HAP-1 (cell line): ENCODE data around the gene FHIT.

Source experiments
- DNase-seq, 2 experiments: peaks; one replicate each; pipeline ENCODE4 v3.0.0-alpha.2; 2016 to 2020; ENCODE audit warnings: low spot score in 2 of 2
- H3K27me3 ChIP-seq: fragments of 250-450 bp; sonication (Bioruptor Pico); 2 replicates; pipeline ENCODE4 v1.5.1; 2020; ENCODE audit warnings: low read depth, mild to moderate bottlenecking, moderate library complexity
- H3K36me3 ChIP-seq: fragments of 250-450 bp; sonication (Bioruptor Pico); replicated peaks from 2 replicates; pipeline ENCODE4 v1.5.1; 2020; ENCODE audit warnings: mild to moderate bottlenecking
- H3K4me1 ChIP-seq: fragments of 250-450 bp; sonication (Bioruptor Pico); 2 replicates; pipeline ENCODE4 v1.5.1; 2020; ENCODE audit warnings: mild to moderate bottlenecking
- H3K4me3 ChIP-seq: fragments of 250-450 bp; sonication (Bioruptor Pico); 2 replicates; pipeline ENCODE4 v1.5.1; 2020; ENCODE audit warnings: mild to moderate bottlenecking, moderate library complexity
- H3K9me3 ChIP-seq: fragments of 250-450 bp; sonication (Bioruptor Pico); 2 replicates; pipeline ENCODE4 v1.5.1; 2020; ENCODE audit warnings: mild to moderate bottlenecking, moderate library complexity
- in situ Hi-C: fragments of 300-500 bp; cut with MboI; formaldehyde crosslinking; loops from 3 replicates; pipeline ENCODE4 v1.14.3; 2020; ENCODE audit warnings: low sequenced_read_pairs, inconsistent platforms, mixed read lengths

Gene FHIT

GRCh38 chr3:60730371-60730770 lies 520.9 kb downstream of the FHIT start:
- no peak for DNase-seq

GRCh38 chr3:60729056-60729455 lies 522.2 kb downstream of the FHIT start:
- H3K27me3 ChIP-seq, result no peaks in the 10 kb centered on the region
- DNase-seq, result no peak
- H3K4me1 ChIP-seq, result no peaks in the 10 kb centered on the region
- H3K4me3 ChIP-seq, result no peak overlapping the region
- H3K36me3 ChIP-seq, result no peaks in the 10 kb centered on the region
- in situ Hi-C loops, result no loop called here
- H3K9me3 ChIP-seq, result no peaks in the 10 kb centered on the region

More at GRCh38 chr3:60730371-60730770, 520.9 kb downstream of the FHIT start:
- Histone ChIP-seq H3K27me3 (no peaks in the 10 kb centered on the region), H3K4me3 (no peak overlapping the region), H3K36me3 (no peaks in the 10 kb centered on the region), H3K9me3 (no peaks in the 10 kb centered on the region), H3K4me1 (no peaks in the 10 kb centered on the region)
- in situ Hi-C loops, result no loop called here

DNA sequence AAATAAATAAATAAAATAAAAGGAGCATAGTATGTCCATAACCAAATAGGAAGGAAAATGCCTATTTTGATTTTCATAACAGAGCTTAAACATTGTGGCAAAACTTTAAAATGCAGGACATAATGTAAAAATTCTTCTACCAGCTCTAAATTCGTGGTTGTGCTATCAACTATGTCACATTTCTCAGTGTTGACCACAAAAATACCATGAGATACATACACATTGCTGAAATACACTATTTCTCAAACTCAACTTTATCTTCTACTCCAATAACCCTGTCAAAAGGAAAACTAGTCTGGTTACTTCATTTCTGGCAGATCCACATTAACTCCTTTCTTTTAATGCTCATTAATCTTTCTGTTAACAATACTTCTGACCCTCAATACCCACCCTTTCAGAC lies 523.2 kb downstream of the FHIT start:
- Histone ChIP-seq H3K9me3 (no peaks in the 10 kb centered on the region), H3K4me1 (no peaks in the 10 kb centered on the region), H3K27me3 (no peaks in the 10 kb centered on the region), H3K4me3 (no peak overlapping the region), H3K36me3 (no peaks in the 10 kb centered on the region)
- DNase-seq, result no peak
- in situ Hi-C loops, result no loop called here

- no peak overlapping the region for H3K4me3 ChIP-seq
- no peak for DNase-seq
- H3K4me1 ChIP-seq, result no peaks in the 10 kb centered on the region
- in situ Hi-C loops, result no loop called here
- H3K27me3 ChIP-seq, result no peaks in the 10 kb centered on the region
- no peaks in the 10 kb centered on the region for H3K9me3 ChIP-seq
- no peaks in the 10 kb centered on the region for H3K36me3 ChIP-seq
These were observed 530.5 kb downstream of the FHIT start for GRCh38 chr3:60720736-60721135.

DNA sequence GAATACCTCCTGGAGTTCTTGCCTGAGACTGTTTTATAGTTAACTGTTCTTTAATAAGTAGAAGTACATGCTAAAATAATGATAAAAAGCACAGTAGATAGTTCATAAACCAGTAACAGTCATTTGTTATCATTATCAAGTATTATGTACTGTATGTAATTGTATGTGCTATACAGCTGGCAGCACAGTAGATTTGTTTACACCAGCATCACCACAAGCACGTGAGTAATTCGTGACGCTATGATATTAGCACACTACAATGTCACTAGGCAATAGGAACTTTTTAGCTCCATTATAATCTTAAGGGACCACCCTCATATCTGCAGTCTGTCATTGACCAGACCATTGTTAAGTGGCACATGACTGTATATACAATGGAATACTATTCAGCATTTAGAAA lies 534.7 kb downstream of the FHIT start:
- Histone ChIP-seq H3K27me3 (no peaks in the 10 kb centered on the region), H3K36me3 (no peaks in the 10 kb centered on the region), H3K4me1 (no peaks in the 10 kb centered on the region), H3K4me3 (no peak overlapping the region), H3K9me3 (no peaks in the 10 kb centered on the region)
- no peak for DNase-seq
- in situ Hi-C loops, result no loop called here

DNA sequence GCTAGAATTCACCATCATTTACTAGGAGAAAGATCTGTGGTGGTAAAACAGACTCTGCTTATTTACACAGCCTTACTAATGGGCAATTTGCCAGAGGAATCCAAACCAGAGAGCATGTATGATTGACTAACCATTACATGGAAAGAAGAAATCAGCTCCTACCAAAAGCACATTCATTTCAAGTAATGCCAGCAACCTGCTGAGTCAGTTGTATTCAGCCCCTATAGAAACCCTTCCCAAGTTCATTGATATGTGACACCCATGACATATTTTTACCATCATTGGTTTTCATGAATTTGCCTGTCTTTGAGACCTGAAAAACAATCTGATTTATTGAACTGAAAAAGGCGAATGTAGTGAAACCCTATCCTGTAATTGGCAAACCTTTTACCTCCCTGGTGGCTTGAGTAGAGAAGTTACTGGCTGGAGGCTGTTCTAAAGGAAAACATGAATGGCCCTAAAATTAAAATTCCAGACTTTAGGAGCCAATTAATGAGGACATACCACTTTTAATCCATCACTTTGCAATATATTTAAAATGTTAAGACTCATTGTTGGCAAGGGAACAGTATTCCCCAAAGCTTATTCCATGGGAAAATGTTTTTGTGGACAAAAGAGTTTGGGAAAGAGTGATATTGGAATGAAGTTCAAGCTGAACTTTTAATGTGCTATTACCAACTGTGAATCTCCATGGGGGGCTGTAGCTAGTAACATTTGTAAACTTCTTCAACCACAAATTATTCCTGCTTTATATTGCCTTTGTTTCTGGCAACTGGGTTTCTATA lies 542.9 kb downstream of the FHIT start:
- no peak for DNase-seq
- Histone ChIP-seq H3K27me3 (no peaks in the 10 kb centered on the region), H3K4me3 (no peak overlapping the region), H3K9me3 (no peaks in the 10 kb centered on the region), H3K4me1 (no peaks in the 10 kb centered on the region), H3K36me3 (no peaks in the 10 kb centered on the region)
- in situ Hi-C loops, result no loop called here

DNA sequence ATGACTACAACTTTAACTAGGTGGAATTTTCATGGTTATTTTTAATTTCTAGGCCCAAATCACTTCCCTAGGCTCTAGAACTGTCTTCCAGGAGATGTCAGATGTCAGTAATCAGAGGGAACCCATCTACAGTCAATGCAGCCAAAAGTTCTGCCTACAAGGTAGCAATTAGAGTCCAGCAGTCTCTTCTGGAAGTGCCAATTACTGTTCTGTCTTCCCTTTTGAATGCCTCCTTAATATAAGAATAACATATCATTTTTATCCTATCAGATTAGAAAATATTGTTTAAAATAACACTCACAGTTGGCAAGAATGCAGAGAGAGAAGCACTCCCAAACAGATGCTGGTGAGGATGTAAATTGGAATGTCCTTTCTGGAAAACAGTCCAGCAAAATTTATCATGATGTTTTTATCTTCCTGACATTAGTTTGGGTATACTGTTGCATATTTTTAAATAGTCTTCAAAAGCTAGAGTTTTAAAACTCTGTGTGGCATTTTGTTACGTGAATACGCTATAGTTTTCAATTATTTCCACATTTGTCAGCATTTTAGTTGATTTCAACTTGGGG lies 543.7 kb downstream of the FHIT start:
- DNase-seq, result no peak
- H3K27me3 ChIP-seq, result no peaks in the 10 kb centered on the region
- H3K4me1 ChIP-seq, result no peaks in the 10 kb centered on the region
- no peaks in the 10 kb centered on the region for H3K36me3 ChIP-seq
- no peaks in the 10 kb centered on the region for H3K9me3 ChIP-seq
- no peak overlapping the region for H3K4me3 ChIP-seq
- in situ Hi-C loops, result no loop called here

DNA sequence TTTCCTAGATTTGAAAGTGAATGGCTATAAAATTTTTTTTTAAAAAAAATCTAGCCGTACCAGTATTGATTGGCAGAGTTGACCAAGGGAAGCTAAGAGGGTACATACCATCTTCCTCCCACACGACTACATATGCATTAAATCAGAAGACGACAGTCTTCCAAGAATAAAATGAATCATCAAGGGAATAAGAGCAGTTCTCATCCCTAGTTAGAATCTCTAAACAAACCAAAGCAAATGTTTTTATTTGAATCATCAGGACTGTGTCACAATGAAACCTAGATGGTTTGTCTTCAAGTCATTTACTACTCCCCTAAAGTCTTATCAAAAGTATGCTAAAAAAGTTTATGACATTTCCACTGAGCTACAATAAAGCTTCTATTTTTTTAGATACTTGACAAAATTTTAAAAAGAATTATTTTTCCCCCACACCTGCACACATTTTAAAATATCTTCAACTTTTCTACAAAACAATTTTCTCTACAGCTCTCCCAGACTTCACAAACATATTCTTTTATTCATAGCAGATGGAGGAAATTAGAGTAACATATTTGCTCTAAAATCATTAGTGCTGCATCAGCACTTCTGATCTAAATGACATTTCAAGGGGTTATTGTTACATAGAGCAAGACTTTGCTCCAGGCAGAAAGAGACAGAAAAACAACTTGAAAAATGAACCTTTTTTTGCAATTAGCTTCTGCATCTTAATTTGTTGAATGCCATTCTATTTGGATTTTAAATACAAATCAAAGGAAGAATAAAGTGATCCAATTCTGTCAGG lies 547.1 kb downstream of the FHIT start:
- DNase-seq, result no peak
- H3K4me1 ChIP-seq, result no peaks in the 10 kb centered on the region
- no peaks in the 10 kb centered on the region for H3K36me3 ChIP-seq
- no peaks in the 10 kb centered on the region for H3K27me3 ChIP-seq
- in situ Hi-C loops, result no loop called here
- no peaks in the 10 kb centered on the region for H3K9me3 ChIP-seq
- H3K4me3 ChIP-seq, result no peak overlapping the region

DNA sequence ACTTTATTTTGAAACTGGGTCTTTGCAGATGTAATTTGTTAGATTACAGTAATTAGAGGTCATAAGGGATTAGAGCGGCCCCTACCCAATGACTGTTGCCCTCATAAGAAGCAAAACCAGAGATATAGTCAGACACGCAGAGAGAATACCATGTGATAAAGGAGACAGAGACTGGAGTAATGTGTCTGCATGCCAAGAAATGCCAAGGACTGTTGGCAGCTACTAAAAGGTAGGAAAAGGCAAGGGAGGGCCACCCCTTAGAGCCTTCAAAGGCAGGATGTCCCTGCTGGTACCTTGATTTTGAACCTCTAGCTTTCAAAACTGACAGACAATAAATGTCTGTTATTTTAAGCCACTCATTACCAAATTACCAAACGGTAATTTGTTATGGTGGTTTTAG lies 548.2 kb downstream of the FHIT start:
- H3K4me3 ChIP-seq, result no peak overlapping the region
- peaks cover 6% of the 10 kb centered on the region; the same call in 1 of the 2 replicates for H3K4me1 ChIP-seq
- no peak for DNase-seq
- H3K9me3 ChIP-seq, result no peaks in the 10 kb centered on the region
- H3K27me3 ChIP-seq, result no peaks in the 10 kb centered on the region
- H3K36me3 ChIP-seq, result no peaks in the 10 kb centered on the region
- in situ Hi-C loops, result no loop called here

DNA sequence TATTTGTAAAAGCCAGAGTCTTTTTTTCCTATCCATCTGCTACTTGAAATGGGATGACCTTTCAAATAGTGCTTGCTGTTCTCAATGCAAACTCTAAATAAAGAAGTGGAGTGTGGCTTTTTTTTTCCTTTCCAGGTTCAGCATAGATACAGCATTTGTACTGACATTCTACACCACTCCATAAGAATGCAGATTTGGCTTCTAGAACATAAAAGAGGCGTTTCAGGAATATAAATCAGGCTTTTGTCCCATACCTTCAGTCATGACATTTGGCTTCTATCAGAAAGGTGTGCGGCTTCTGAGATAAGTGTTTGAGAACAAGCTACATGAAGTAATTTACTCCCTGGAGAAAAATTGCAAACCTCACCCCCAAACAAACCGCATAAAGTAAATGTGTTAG lies 553.1 kb downstream of the FHIT start:
- Histone ChIP-seq H3K36me3 (no peaks in the 10 kb centered on the region), H3K4me1 (peaks cover 22% of the 10 kb centered on the region), H3K27me3 (no peaks in the 10 kb centered on the region), H3K4me3 (no peak overlapping the region), H3K9me3 (no peaks in the 10 kb centered on the region)
- DNase-seq, result peak; percentile 19 to 92
- in situ Hi-C loops, result no loop called here

DNA sequence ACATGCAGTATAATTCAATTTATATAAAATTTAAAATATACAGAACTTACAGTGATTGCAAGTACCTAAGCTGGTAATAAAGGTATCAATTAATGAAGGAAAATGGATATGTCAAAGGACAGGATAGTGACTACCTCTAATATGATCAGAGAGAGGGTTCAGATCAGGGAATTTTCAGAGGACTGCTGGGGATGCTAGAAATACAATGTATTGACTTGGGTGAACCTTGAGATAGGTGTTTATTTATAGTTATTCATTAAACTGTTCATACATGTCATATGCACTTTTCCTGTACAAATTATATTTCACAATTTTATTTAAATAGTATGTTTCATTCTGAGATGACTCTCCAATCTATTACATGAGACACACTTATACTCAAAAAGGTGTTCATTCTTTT lies 554.1 kb downstream of the FHIT start:
- Histone ChIP-seq H3K4me3 (no peak overlapping the region), H3K27me3 (no peaks in the 10 kb centered on the region), H3K9me3 (no peaks in the 10 kb centered on the region), H3K4me1 (peaks cover 22% of the 10 kb centered on the region), H3K36me3 (no peaks in the 10 kb centered on the region)
- in situ Hi-C loops, result no loop called here
- no peak for DNase-seq

- Histone ChIP-seq H3K9me3 (no peaks in the 10 kb centered on the region), H3K27me3 (no peaks in the 10 kb centered on the region), H3K4me3 (no peak overlapping the region), H3K36me3 (no peaks in the 10 kb centered on the region), H3K4me1 (peaks cover 22% of the 10 kb centered on the region)
- no peak for DNase-seq
- in situ Hi-C loops, result no loop called here
These were observed 554.7 kb downstream of the FHIT start for GRCh38 chr3:60696428-60697125.

- Histone ChIP-seq H3K4me3 (no peak overlapping the region), H3K9me3 (no peaks in the 10 kb centered on the region; the same call in 1 of the 2 replicates), H3K27me3 (no peaks in the 10 kb centered on the region), H3K36me3 (no peaks in the 10 kb centered on the region), H3K4me1 (no peaks in the 10 kb centered on the region; the same call in 1 of the 2 replicates)
- DNase-seq, result no peak
- in situ Hi-C loops, result no loop called here
These were observed 575.8 kb downstream of the FHIT start for GRCh38 chr3:60675424-60675823.
